ENCODE measurements around the gene BNIP1.

DNA sequence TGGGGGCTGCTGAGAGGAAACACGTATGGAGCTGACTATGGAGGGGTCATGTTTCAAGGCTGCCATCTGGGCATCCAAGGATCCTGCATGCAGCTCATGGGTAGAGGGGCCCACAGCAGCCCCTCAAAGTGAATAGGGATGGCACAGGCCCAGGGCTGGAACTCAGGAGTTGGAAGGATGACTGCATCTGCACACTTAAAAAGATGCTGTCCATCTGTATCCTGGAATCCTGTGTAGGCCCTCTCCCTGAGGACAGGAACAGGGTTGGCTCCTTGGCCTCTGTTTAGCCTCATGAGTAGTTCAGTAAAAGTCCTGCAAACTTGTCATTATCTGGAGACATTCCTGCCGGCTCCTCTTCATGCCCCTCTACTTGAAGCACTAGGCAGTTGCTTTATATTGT lies 4.0 kb downstream of the BNIP1 start:
- no peak for TF ChIP-seq MXI1 (conservative IDR thresholded peaks at IDR 0.05; ENCODE audit: poor library complexity, severe bottlenecking)
- TF ChIP-seq CTCF (IDR thresholded peaks at IDR 0.05; ENCODE audit: poor library complexity, severe bottlenecking), result no peak
